GM19025 (cell line): ENCODE data around the gene NUP88.

Source experiments
- ATAC-seq: cut with Tn5 transposase; IDR thresholded peaks from one replicate; pipeline ENCODE4 v1.9.1; 2021; ENCODE audit warnings: mild to moderate bottlenecking, low read depth, moderate library complexity; ENCODE audit not compliant: unreplicated experiment

NUP88 gene

DNA sequence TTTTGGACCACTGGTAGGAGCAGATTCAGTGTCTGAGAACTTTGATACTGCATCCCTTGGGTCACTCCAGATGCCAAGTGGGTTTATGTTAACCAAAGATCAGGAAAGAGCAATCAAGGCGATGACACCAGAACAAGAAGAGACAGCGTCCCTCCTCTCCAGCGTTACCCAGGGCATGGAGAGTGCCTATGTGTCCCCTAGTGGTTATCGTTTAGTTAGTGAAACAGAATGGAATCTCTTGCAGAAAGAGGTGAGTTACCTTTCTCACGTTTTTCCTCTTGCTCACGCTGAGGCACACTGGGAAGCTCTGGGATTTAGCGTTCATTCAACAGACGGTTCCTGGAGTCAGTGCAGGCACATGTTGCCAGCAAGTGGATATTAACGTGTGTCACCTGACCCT, 58.0 kb downstream of the NUP88 start:
- ATAC-seq, result no peak

DNA sequence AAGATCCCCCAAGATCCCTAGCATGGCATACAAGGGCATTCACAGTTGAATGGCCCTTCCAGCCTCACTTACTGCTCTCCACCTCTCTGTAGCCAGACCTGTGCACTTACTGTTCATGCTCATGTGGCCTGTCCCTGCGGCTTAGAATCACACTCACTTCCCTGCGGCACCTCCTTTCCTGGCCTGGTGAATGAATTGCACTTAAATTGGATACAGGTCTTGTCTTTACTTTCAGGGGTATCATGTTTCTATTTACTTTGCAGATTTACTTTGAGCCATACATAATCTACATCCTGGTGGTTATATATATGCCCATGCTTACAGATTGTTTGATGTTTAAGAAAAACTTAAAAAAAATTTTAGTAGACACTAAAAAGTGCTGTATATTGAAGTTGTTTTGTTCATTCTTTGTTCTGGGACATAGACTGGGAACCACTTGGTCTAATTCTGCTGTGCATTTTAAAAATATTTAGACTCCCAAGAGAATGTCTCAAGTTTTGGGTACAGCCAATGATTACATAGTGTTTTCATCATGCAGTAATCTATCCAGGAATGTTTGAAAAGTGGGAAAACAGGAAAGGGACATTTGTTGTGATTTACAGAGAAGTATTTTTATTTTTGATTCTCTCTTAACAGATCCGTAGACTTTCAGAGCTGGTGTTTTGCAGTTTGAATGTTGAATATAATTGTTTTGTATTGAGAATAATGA, 63.9 kb downstream of the NUP88 start:
- ATAC-seq, result no peak

- ATAC-seq, result no peak
Measured at GRCh38 chr17:5354886-5355415, 64.5 kb downstream of the NUP88 start.

- ATAC-seq, result no peak
Measured at GRCh38 chr17:5354310-5354709, 65.2 kb downstream of the NUP88 start.

GRCh38 chr17:5352681-5353289, 66.7 kb downstream of the NUP88 start:
- ATAC-seq, result no peak

DNA sequence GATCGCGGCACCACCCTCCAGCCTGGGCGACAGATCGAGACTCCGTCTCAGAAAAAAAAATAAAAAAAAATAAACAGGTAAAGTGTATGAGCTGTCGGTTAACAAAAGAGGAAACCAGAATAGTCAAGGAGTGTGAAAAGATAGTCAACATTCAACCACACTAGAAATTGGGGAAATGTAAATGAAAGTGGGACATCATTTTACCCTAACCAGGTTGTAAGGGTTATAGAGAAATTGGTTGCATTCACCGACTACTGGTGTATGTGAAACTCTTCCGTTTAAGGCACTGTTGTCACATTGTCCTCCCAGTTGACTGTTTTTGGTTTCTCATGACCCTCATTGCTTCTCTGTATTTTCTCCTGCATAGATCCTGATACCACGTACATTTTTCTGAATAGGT, 74.5 kb downstream of the NUP88 start:
- ATAC-seq, result no peak
